ENCODE results near the gene NUP205. TPM values are rescaled to one million over a fixed set of nuclear protein-coding genes. Genes with fewer than 3 reads are reported as not detected.

Gene NUP205
- total and polyA plus RNA-seq, 2 of the 13 experiments (the other 11 are each of a cell fraction or from before 2014, with no cell fraction given): 46.2 to 87.2 TPM

DNA sequence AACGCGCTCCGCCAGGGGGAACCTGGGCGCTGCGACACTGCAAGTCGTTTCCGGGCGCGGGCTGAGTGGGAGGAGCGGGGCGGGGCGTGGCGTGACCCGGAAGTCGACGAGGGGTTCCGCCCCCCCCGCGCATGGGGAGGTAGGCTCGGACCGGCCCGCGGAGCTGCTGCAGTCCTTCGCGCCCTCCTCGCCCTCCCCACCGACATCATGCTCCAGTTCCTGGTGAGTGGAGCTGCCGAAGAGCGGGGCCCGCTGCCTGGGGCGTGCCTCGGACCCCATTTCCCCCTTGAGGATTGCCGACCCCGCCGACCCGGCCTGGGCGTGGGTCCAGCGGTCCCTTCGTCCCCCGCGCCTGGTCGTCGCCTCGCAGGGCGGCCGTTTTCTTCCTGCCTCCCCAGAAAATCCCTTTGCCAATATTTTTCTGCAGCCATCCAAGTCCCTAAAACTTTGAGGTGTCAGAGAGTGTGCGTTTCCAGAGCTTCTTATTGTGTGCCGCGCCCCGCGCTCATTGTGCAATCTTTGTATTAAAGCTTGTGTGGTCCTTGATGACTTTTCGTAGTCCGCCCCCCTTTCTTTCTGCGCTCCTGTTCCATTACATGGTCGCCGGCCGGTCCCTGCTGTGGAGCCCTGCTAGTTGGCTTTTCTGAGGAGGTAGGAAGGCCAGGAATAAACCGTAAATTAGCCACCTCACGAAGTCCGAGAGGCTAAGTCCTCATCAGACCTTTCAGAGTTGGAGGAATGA is 104.8 kb downstream of the NUP205 start, which contains the start of gene STMP1 (continued):
- TF ChIP-seq HIC2 (CRISPR knock-in tag; IDR thresholded peaks at IDR 0.05; ENCODE audit: low read depth) (no peak), ZZZ3 (CRISPR knock-in tag; IDR thresholded peaks at IDR 0.05; ENCODE audit: borderline replicate concordance) (peak; percentile 21; the same call in 1 of the 2 replicates), HNRNPL (IDR thresholded peaks at IDR 0.05; ENCODE audit: low read depth, low read length) (0 out of 2 replicates have a peak, but pooled peaks have one; percentile 41), PAX8 (CRISPR knock-in tag; IDR thresholded peaks at IDR 0.05; ENCODE audit: borderline replicate concordance) (0 out of 2 replicates have a peak, but pooled peaks have one; percentile 92), POLR2AphosphoS2 (IDR thresholded peaks at IDR 0.05; ENCODE audit: low read depth, low read length) (no peak), ZBTB34 (CRISPR knock-in tag; IDR thresholded peaks at IDR 0.05) (no peak), CBFB (CRISPR knock-in tag; IDR thresholded peaks at IDR 0.05) (no peak), TRIM22 (IDR thresholded peaks at IDR 0.05) (no peak), ZNF746 (CRISPR knock-in tag; IDR thresholded peaks at IDR 0.05) (peak; percentile 96)
- TF ChIP-seq, protein P1, sequence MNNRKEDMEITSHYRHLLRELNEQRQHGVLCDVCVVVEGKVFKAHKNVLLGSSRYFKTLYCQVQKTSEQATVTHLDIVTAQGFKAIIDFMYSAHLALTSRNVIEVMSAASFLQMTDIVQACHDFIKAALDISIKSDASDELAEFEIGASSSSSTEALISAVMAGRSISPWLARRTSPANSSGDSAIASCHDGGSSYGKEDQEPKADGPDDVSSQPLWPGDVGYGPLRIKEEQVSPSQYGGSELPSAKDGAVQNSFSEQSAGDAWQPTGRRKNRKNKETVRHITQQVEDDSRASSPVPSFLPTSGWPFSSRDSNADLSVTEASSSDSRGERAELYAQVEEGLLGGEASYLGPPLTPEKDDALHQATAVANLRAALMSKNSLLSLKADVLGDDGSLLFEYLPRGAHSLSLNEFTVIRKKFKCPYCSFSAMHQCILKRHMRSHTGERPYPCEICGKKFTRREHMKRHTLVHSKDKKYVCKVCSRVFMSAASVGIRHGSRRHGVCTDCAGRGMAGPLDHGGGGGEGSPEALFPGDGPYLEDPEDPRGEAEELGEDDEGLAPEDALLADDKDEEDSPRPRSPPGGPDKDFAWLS (CRISPR knock-in tag; IDR thresholded peaks at IDR 0.05; ENCODE audit: borderline replicate concordance): no peak
- TF ChIP-seq, protein P2, sequence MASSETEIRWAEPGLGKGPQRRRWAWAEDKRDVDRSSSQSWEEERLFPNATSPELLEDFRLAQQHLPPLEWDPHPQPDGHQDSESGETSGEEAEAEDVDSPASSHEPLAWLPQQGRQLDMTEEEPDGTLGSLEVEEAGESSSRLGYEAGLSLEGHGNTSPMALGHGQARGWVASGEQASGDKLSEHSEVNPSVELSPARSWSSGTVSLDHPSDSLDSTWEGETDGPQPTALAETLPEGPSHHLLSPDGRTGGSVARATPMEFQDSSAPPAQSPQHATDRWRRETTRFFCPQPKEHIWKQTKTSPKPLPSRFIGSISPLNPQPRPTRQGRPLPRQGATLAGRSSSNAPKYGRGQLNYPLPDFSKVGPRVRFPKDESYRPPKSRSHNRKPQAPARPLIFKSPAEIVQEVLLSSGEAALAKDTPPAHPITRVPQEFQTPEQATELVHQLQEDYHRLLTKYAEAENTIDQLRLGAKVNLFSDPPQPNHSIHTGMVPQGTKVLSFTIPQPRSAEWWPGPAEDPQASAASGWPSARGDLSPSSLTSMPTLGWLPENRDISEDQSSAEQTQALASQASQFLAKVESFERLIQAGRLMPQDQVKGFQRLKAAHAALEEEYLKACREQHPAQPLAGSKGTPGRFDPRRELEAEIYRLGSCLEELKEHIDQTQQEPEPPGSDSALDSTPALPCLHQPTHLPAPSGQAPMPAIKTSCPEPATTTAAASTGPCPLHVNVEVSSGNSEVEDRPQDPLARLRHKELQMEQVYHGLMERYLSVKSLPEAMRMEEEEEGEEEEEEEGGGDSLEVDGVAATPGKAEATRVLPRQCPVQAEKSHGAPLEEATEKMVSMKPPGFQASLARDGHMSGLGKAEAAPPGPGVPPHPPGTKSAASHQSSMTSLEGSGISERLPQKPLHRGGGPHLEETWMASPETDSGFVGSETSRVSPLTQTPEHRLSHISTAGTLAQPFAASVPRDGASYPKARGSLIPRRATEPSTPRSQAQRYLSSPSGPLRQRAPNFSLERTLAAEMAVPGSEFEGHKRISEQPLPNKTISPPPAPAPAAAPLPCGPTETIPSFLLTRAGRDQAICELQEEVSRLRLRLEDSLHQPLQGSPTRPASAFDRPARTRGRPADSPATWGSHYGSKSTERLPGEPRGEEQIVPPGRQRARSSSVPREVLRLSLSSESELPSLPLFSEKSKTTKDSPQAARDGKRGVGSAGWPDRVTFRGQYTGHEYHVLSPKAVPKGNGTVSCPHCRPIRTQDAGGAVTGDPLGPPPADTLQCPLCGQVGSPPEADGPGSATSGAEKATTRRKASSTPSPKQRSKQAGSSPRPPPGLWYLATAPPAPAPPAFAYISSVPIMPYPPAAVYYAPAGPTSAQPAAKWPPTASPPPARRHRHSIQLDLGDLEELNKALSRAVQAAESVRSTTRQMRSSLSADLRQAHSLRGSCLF (CRISPR knock-in tag; IDR thresholded peaks at IDR 0.05; ENCODE audit: borderline replicate concordance): no peak
- TF ChIP-seq, protein P3, sequence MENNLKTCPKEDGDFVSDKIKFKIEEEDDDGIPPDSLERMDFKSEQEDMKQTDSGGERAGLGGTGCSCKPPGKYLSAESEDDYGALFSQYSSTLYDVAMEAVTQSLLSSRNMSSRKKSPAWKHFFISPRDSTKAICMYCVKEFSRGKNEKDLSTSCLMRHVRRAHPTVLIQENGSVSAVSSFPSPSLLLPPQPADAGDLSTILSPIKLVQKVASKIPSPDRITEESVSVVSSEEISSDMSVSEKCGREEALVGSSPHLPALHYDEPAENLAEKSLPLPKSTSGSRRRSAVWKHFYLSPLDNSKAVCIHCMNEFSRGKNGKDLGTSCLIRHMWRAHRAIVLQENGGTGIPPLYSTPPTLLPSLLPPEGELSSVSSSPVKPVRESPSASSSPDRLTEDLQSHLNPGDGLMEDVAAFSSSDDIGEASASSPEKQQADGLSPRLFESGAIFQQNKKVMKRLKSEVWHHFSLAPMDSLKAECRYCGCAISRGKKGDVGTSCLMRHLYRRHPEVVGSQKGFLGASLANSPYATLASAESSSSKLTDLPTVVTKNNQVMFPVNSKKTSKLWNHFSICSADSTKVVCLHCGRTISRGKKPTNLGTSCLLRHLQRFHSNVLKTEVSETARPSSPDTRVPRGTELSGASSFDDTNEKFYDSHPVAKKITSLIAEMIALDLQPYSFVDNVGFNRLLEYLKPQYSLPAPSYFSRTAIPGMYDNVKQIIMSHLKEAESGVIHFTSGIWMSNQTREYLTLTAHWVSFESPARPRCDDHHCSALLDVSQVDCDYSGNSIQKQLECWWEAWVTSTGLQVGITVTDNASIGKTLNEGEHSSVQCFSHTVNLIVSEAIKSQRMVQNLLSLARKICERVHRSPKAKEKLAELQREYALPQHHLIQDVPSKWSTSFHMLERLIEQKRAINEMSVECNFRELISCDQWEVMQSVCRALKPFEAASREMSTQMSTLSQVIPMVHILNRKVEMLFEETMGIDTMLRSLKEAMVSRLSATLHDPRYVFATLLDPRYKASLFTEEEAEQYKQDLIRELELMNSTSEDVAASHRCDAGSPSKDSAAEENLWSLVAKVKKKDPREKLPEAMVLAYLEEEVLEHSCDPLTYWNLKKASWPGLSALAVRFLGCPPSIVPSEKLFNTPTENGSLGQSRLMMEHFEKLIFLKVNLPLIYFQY (CRISPR knock-in tag; IDR thresholded peaks at IDR 0.05; ENCODE audit: borderline replicate concordance): peak; percentile 78; the same call in 1 of the 2 replicates

All from HepG2 (cell line).